HG03159 (cell line): ENCODE data around the gene DIP2B.

Source experiments
- ATAC-seq: cut with Tn5 transposase; IDR thresholded peaks from one replicate; pipeline ENCODE4 v1.9.1; 2021; ENCODE audit warnings: mild to moderate bottlenecking, moderate library complexity; ENCODE audit not compliant: unreplicated experiment

Gene DIP2B

GRCh38 chr12:50611021-50611744 lies 106.4 kb downstream of the DIP2B start:
- no peak for ATAC-seq

- no peak for ATAC-seq
These were observed 108.1 kb downstream of the DIP2B start for GRCh38 chr12:50612882-50613281.

GRCh38 chr12:50613463-50613862 lies 108.7 kb downstream of the DIP2B start:
- no peak for ATAC-seq

- no peak for ATAC-seq
These were observed 109.5 kb downstream of the DIP2B start for GRCh38 chr12:50614167-50614759.

- no peak for ATAC-seq
These were observed 110.5 kb downstream of the DIP2B start for GRCh38 chr12:50615145-50615906.

GRCh38 chr12:50615907-50616296 lies 111.1 kb downstream of the DIP2B start:
- ATAC-seq = no peak

GRCh38 chr12:50617657-50618056 lies 112.9 kb downstream of the DIP2B start:
- ATAC-seq = no peak

GRCh38 chr12:50618864-50619609 lies 114.3 kb downstream of the DIP2B start:
- ATAC-seq = no peak

- no peak for ATAC-seq
These were observed 114.8 kb downstream of the DIP2B start for GRCh38 chr12:50619610-50619958.

GRCh38 chr12:50620109-50620977 lies 115.6 kb downstream of the DIP2B start:
- no peak for ATAC-seq

GRCh38 chr12:50620978-50621360 lies 116.2 kb downstream of the DIP2B start:
- no peak for ATAC-seq

GRCh38 chr12:50621399-50622300 lies 116.9 kb downstream of the DIP2B start:
- no peak for ATAC-seq

GRCh38 chr12:50625029-50625925 lies 120.5 kb downstream of the DIP2B start:
- ATAC-seq = no peak

- no peak for ATAC-seq
These were observed 121.2 kb downstream of the DIP2B start for GRCh38 chr12:50626026-50626425.

GRCh38 chr12:50627491-50627890 lies 122.7 kb downstream of the DIP2B start:
- ATAC-seq = no peak

- no peak for ATAC-seq
These were observed 123.6 kb downstream of the DIP2B start for GRCh38 chr12:50628394-50628793.

GRCh38 chr12:50633955-50634354 lies 129.2 kb downstream of the DIP2B start:
- ATAC-seq = no peak

- no peak for ATAC-seq
These were observed 129.6 kb downstream of the DIP2B start for GRCh38 chr12:50634379-50634778.
